ENCODE results near the gene MMAB.

MMAB gene

DNA sequence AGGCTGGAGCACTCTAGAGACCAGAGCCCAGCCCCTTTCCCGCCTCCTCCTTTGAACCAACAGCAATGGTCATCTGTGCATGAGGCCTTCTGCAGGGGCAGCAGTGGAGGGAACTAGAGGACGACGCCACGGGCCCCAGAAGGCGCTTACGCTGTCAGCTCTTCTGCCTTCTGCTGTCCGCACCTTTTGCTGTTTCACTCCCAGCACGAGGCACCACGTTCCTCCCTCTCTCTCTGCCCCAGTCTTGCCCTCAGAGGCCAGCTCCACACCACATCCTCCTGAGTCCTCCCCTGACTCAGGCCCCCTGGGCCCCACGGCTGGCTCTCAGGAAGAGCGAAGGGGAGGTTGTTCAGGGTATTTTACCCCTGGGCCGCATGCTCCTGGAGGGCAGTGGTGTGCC, 15.5 kb downstream of the MMAB start:
- no peak for DNase-seq

DNA sequence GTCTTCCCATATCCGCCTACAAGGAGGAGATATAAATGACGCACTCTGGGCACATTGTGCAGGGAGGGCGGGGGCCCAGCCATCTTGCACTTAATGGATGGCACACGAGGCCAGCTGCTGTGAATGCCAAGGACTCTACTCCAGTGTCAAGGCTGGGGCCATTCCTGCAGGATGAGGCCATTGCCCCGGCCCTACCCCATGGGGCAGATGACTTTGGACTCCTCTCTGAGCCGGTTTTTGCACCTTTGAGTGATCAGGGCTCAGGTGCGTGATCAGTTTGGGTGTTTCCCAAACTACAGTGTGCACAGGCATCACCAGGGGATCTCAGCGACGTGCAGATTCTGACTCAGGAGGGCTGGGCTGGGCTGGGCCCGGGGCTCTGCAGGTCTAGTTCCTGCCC, 16.1 kb downstream of the MMAB start:
- no peak for DNase-seq

DNA sequence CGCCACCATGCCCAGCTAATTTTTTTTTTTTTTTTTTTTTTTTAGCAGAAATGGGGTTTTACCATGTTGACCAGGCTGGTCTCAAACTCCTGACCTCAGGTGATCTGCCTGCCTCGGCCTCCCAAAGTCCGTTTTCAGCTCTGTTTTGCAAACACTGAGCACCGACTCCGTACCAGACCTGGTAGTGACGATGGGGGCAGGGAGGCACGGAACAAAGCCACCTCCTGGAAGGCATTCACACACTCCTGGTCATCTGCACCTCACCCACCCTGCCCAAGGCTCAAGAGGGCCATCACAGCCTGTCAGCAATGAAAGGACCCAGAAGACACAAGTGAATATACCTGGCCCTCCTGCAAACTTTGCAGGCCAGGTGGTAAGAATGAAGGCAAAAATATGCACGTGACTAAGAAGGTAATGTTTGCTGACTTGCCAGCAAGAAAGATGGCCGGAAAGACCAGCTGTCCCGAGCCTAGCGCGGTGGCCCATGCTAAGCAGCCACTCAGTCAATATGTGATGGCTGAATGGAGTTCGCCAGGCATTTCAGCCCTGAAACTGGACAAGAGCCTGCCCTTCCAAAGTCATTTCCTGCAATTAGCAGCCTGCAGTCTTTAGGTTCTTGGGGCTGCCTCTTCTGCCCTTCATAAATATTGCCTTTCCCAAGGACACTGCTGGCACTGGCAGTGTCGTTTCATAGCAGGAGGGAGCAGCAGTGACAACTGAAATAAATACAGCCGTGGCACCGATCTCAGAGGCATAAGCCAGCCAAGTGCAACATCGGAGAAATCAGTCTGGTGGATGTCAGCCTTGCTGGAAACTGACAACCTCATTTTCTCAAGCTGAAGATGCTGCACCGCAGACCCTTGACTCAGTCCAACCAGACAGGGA, 17.6 kb downstream of the MMAB start:
- no peak for DNase-seq

DNA sequence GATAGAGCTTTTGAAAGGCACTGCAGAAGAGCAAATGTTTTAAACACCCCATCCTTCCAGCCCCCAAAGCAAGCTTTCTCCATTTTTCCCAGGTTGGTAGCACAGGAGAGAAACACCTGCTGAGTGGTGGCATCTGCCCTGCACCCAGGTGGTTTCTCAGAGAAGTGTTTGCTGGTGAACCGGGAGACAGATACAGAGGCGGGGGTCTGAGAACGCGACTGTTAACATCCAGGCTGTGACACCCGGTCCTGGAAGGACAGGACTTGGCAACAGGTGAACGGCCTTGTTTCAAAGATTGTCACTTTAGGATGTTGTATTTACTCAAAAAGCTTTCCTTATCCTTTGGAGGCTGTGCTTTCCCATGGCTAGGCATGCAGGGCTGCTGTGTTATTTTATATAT, 18.5 kb downstream of the MMAB start:
- no peak for DNase-seq

- DNase-seq, result no peak
Observed at GRCh38 chr12:109553906-109554500, 19.3 kb downstream of the MMAB start.

DNA sequence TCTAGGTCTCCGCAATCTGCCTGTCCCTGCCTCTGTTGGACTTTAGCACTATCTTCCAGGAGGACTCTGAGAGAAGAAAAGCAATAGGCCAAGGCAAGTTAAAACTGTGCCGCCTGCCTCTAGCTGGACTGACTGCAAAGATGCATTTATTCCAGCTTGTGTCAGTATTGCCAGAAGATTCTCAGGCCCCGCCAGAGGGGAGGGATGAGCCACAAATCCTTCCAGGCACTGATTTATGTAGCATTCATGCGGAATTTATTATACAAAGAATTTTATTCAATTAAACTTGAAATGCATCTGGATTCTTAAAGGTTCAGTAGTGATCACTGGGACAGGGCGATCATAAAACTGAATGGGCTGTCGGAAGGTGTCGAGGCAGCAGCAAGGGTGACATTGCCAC, 19.8 kb downstream of the MMAB start:
- no peak for DNase-seq

- no peak for DNase-seq
Observed at GRCh38 chr12:109552971-109553370, 20.3 kb downstream of the MMAB start.

DNA sequence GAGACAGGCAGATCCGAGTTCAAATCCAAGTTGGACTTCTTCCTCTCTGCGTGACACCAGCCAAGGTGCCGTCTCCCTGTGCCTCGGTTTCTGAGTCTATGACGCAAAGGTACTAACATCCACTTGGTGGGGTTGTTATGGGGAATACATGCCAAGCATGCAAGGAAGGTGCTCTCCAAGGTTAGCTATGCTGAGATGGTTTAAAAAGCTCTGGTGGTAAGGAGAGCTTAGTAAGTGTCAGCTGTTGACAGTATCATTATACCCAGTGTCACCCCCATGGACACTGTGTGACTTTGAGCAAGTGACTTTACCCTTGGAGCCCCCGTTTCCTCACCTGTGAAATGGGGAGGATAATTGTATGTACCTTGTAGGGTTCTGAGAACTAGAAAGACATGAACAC, 22.2 kb downstream of the MMAB start:
- no peak for DNase-seq

DNA sequence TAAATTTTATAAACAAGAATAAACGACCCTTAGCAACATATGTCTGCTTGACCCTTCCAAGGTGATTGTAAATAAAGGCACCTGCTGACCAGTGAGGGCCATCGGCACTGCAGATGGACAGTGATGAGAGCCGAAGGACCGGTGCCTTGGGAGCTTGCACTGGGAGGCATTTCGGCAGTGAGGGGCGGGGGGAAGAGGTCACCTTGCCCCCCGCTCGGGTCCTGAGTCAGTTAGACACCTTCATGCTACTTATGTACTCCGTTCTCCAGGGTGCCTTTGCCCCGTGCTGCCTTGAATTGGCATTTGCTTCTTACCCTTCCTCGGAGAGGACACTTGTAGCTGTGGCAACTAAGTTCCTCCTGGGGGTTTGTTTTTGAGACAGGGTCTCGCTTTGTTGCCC, 23.0 kb downstream of the MMAB start:
- no peak for DNase-seq

GRCh38 chr12:109549613-109550270, 23.6 kb downstream of the MMAB start:
- DNase-seq, result no peak

DNA sequence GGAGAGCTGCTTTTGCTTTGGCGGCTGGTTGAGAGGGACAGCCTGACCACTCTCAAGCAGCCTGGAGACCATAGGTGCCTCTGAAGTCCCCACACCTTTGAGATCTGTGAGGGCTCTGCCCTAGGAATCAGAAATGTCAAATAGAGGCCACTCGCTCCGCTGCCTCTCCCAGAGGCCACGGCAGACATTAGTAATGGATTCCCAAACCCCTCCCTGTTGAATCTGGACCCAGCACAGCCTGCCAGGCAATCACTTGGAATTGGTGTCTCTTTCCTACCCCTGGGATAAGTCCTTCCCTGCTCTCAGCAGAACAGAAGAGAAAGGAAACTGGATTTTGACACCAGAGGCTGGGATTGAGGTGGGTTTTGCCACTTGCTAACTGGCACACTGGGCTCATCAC, 25.0 kb downstream of the MMAB start:
- no peak for DNase-seq

- DNase-seq, result no peak
Observed at GRCh38 chr12:109547286-109547685, 26.0 kb downstream of the MMAB start.

DNA sequence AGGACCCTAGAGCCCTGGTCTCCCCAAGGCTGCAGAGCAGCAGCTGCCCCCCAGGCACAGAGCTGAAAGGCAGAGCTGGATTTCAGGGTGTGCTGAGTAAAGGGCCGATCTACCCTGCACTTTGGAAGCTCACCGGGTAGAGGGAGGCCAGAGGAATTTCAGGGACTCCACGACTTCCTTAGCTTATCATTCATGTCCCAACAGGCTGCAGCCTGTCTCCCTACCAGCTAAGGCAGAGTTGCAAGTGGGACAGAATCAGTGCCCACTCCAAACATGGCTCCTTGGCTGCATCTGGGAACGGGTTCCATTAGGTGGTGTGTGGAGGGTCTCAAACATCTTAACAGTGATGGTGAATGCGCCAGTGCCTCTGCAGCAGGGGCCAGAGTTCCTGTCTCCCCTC, 27.5 kb downstream of the MMAB start:
- DNase-seq, result no peak

- DNase-seq, result no peak
Observed at GRCh38 chr12:109544955-109545531, 28.3 kb downstream of the MMAB start.

- DNase-seq, result no peak
Observed at GRCh38 chr12:109542876-109543275, 30.4 kb downstream of the MMAB start.

DNA sequence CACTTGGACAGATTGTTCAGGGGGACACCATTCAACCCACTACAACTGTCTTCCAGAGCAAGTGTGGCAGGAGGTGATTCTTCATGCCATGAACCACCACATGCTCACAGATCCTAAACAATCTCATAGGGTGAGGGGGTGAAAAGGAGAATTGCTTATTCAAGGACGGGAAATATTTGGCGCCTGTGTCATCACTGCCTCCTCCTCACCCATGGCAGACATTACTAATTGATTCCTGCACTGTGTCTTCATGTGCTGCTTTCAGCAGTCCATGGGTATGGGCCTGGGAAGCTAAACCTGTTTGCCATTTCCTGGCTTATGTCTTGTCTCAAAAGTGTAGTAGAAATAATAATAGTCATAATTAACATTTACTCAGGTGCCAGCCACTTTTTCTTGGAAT, 31.3 kb downstream of the MMAB start:
- no peak for DNase-seq

DNA sequence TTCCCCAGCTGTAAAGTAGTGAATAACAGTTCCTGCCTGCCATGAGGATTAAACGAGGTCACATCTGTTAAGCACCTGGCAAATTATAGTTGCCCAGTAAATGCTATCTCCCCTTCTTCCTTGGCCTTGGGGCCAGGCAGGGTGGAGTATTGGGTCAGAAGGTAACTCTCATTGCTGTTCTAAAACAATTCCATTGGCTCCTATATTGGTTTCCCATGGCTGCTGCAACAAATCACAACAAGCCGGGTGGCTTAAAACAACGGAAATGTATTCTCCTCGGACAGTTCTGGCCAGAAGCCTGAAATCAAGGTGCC, 31.9 kb downstream of the MMAB start:
- DNase-seq, result no peak

DNA sequence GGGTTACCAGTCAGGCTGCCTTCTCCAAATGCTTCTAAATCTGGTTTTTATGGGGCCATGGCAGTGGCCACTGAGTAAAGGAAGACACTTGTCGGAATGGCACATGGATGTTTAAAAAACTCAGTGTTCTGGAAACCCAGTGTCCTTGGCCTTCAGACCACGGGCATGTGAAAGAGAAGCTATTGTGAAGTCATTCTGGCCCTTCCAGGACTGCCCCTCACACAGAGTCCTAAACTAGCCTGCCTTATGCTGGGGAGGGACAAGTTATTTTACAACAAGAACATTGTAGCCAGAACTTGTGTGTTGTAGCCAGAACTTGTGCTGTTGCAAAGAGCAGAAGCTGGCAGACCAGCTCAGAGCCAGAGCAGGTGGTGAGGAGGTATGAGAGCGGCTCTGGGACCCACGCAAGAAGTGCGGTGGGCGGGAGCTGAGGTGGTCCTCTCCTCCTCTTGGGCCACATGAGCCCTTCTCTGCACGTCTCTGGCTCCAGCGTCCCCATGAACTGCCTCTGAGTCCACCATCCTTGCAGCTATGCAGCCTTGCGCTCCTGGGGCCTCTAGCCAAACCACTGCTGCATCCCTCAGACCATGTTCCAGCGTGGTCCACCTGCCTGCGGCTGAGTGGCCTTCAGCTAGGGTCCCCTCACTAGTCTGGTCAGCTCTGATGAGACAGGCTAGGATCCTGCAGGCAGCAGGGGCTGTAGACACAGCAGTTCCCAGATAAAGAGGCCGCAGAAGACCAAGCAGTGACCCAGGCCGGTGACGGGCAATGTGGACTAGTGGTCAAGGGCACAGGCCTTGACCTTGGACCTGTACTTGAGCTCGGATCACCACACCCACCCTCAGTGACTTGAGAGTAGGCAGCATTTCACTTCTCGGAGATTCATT, 32.5 kb downstream of the MMAB start:
- no peak for DNase-seq

DNA sequence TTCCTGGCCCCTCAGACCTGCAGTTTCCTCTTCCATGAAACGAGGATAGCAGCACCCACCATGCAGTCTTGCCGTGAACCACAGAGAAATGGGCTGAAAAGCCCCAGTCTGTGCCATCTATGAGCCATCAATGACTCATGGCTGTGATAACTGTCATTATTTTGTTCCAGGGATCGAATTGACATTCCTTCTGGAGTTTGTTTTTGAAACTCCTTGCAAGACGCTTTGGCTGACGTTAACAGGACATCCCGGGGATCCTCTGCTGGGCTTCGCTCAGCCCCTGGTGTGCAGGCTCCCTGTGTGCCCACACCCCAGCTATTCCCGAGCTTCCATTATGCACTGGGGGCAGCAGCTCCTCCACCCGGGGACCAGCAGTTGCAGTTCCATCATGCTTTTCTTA, 33.8 kb downstream of the MMAB start:
- no peak for DNase-seq

GRCh38 chr12:109538191-109538863, 35.0 kb downstream of the MMAB start:
- DNase-seq, result no peak

GRCh38 chr12:109537136-109537535, 36.2 kb downstream of the MMAB start:
- DNase-seq, result no peak

- DNase-seq, result no peak
Observed at GRCh38 chr12:109535863-109536250, 37.4 kb downstream of the MMAB start.
